K562 (cell line): ENCODE data around the gene PRR35. TPM values are rescaled to one million over a fixed set of nuclear protein-coding genes. Genes with fewer than 3 reads are reported as not detected.

Experiments
- CREM ChIP-seq: IDR thresholded peaks from 2 replicates; pipeline ENCODE4 v1.6.1; 2014; ENCODE audit warnings: antibody characterized with exemption, low read depth
- IRF2 ChIP-seq: sonication (generic); formaldehyde crosslinking; IDR thresholded peaks from 2 replicates; pipeline ENCODE4 v1.8.1; 2022; ENCODE audit warnings: mild to moderate bottlenecking, missing genetic modification reagents
- polyA plus RNA-seq, 8 experiments: library from polyadenylated mRNA; depleted of rRNA in 4 of 8; stranded (reverse) in 5 of 8; unstranded in 3 of 8; fragments of >200 nt; fragmentation: Nextera tagmentation in 2 of 8; fragmentation: Illumina TruSeq in 1 of 8; extraction: Ambion mirVana in 2 of 8; extraction: Trizol in 1 of 8; gene quantifications; 2 replicates each; pipeline versions ENCODE4 v1.2.1 to v1.2.3, GENCODE V29; 2011 to 2014; ENCODE audit warnings: inconsistent platforms in 1 of 8, missing spikeins in 1 of 8
- total RNA-seq, 7 experiments: library from RNA; depleted of rRNA in 6 of 7; stranded (reverse); fragments of >200 nt in 6 of 7; fragmentation: Illumina TruSeq in 2 of 7; extraction: Trizol in 2 of 7; gene quantifications; 2 replicates each; pipeline versions ENCODE4 v1.2.1 to v1.2.3, GENCODE V29; 2011 to 2021; ENCODE audit warnings: low replicate concordance in 1 of 7
- TF ChIP-seq, protein P1 (sequence below): fragments of 250-450 bp; sonication (Bioruptor Pico); IDR thresholded peaks from 2 replicates; pipeline ENCODE4 v1.4.0; 2020; ENCODE audit warnings: mild to moderate bottlenecking, moderate library complexity
- TF ChIP-seq, protein P2 (sequence below): sonication (generic); formaldehyde crosslinking; IDR thresholded peaks from 2 replicates; pipeline ENCODE4 v1.8.1; 2023; ENCODE audit warnings: mild to moderate bottlenecking, missing genetic modification reagents

Gene PRR35
- total and polyA plus RNA-seq, 9 of the 15 experiments (the other 6 are each of a cell fraction or from before 2014, with no cell fraction given), result 0.17 to 0.45 (median 0.21) TPM; not detected in 5

DNA sequence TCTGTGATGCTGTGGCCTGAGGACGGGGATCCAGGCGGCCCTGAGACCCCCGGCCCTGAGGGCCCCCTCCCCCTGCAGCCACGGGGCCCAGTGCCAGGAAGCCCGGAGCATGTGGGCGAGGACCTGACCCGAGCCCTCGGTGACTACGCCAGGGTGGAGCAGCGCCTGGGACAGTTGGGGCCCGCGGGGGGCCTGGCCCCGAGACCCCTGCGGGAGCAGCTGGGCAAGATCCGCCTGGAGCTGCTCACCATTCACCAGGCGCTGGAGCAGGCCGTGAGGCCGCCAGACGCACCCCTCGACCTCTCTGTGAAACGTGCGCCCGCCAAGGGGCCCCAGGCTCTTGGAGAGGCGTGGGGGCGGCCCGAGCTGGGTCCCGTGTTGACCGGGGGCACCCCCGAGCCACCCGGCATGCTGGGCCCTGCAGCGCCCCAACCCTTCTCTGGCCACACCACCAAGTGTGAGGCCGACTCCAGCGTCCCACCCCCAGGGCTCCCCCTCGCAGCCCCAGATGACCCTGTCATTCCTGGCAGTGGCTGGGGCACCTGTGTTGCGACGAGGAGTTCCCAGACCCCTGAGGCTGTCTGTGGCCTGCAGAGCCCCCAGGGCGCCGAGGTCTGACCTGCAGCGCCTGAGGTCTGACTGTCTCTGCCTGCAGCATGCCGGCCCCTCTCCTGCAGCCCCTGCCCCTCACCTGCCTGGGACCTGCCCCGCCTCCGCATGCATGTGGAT, 4.7 kb downstream of the PRR35 start (continued):
- TF ChIP-seq, protein P1, sequence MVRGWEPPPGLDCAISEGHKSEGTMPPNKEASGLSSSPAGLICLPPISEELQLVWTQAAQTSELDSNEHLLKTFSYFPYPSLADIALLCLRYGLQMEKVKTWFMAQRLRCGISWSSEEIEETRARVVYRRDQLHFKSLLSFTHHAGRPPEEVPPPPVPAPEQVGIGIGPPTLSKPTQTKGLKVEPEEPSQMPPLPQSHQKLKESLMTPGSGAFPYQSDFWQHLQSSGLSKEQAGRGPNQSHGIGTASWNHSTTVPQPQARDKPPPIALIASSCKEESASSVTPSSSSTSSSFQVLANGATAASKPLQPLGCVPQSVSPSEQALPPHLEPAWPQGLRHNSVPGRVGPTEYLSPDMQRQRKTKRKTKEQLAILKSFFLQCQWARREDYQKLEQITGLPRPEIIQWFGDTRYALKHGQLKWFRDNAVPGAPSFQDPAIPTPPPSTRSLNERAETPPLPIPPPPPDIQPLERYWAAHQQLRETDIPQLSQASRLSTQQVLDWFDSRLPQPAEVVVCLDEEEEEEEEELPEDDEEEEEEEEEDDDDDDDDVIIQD, result no peak
- TF ChIP-seq IRF2 (CRISPR knock-in tag) (no peak), CREM (no peak)
- TF ChIP-seq, protein P2, sequence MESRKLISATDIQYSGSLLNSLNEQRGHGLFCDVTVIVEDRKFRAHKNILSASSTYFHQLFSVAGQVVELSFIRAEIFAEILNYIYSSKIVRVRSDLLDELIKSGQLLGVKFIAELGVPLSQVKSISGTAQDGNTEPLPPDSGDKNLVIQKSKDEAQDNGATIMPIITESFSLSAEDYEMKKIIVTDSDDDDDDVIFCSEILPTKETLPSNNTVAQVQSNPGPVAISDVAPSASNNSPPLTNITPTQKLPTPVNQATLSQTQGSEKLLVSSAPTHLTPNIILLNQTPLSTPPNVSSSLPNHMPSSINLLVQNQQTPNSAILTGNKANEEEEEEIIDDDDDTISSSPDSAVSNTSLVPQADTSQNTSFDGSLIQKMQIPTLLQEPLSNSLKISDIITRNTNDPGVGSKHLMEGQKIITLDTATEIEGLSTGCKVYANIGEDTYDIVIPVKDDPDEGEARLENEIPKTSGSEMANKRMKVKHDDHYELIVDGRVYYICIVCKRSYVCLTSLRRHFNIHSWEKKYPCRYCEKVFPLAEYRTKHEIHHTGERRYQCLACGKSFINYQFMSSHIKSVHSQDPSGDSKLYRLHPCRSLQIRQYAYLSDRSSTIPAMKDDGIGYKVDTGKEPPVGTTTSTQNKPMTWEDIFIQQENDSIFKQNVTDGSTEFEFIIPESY (CRISPR knock-in tag), result peak; percentile 83
- TF ChIP-seq, all 486 proteins: peak for 3
